ENCODE results near the gene OST4.

DNA sequence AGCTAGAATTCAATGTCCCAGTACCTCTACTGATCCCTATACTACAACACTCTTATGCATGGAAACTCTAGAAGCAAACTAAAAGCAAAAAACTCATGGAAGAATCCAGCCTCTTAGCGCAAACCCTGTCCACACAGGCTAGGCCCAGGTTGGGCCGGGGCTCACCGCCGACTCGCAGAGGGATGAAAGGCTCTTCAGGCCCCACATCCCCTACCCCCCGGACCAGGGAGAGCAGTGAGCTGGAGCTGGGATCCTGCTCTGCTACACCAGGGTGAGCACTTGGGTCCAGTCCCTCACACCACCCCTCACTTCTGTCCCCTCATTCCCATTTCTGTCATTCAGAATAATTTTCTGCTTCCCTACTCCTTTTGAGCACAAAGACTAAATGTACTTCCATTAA lies 2.0 kb downstream of the OST4 start:
- TF ChIP-seq, protein P1, sequence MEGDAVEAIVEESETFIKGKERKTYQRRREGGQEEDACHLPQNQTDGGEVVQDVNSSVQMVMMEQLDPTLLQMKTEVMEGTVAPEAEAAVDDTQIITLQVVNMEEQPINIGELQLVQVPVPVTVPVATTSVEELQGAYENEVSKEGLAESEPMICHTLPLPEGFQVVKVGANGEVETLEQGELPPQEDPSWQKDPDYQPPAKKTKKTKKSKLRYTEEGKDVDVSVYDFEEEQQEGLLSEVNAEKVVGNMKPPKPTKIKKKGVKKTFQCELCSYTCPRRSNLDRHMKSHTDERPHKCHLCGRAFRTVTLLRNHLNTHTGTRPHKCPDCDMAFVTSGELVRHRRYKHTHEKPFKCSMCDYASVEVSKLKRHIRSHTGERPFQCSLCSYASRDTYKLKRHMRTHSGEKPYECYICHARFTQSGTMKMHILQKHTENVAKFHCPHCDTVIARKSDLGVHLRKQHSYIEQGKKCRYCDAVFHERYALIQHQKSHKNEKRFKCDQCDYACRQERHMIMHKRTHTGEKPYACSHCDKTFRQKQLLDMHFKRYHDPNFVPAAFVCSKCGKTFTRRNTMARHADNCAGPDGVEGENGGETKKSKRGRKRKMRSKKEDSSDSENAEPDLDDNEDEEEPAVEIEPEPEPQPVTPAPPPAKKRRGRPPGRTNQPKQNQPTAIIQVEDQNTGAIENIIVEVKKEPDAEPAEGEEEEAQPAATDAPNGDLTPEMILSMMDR (conservative IDR thresholded peaks at IDR 0.05; ENCODE audit: low read length): no peak
- TF ChIP-seq EZH2phosphoT487 (IDR thresholded peaks at IDR 0.05; ENCODE audit: borderline replicate concordance): no peak

All from Loucy (cell line).